Ureter (tissue), 1 donor: ENCODE data around the gene MTPN. TPM values are rescaled to one million over a fixed set of nuclear protein-coding genes. Genes with fewer than 3 reads are reported as not detected.
A peak's percentile ranks its signal among the peaks of the same experiment; 100 is the strongest.

Source experiments
- DNase-seq: peaks from one replicate; pipeline ENCODE4 v3.0.0-alpha.2; 2020; ENCODE audit warnings: low spot score
- total RNA-seq: library from RNA; stranded (reverse); gene quantifications from one replicate; pipeline ENCODE4 v1.2.4, GENCODE V29; 2023
- donor health status: DM: yes; HTN: yes; CAD: no.

The MTPN gene, protein sequence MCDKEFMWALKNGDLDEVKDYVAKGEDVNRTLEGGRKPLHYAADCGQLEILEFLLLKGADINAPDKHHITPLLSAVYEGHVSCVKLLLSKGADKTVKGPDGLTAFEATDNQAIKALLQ
- total RNA-seq, result 93.8 TPM

- peak; percentile 99 for DNase-seq
These were observed at the start of gene MTPN for GRCh38 chr7:135977007-135977741. TSS of gene MTPN (minus strand) at chr7:135977359. CDS start at chr7:135977100, 259 bp downstream.

GRCh38 chr7:136026209-136026608 is 49.0 kb upstream of the MTPN start:
- DNase-seq, result no peak

GRCh38 chr7:136023134-136023869 is 46.1 kb upstream of the MTPN start:
- no peak for DNase-seq

DNA sequence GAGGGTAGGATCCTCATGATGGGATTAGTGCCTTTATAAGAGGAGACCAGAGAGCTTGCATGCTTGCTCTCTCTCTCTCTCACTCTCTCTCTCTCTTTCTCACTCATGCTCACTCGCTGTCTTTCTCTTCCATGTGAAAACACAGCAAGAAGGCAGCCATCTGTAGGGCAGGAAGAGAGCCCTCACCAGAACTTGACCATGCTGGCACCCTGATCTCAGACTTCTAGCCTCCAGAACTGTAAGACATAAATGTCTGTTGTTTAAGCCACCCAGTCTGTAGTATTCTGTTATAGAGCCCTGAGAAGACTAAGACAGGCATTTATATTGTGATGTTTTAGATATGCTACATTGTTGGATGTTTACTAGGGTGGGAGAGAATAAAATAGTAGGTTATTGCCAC is 43.4 kb upstream of the MTPN start:
- no peak for DNase-seq

- DNase-seq, result no peak
These were observed 40.9 kb upstream of the MTPN start for GRCh38 chr7:136018104-136018503.

- no peak for DNase-seq
These were observed 39.7 kb upstream of the MTPN start for GRCh38 chr7:136016649-136017395.

GRCh38 chr7:136015638-136016037 is 38.5 kb upstream of the MTPN start:
- DNase-seq, result no peak

- no peak for DNase-seq
These were observed 37.5 kb upstream of the MTPN start for GRCh38 chr7:136014659-136015058.

- no peak for DNase-seq
These were observed 35.1 kb upstream of the MTPN start for GRCh38 chr7:136012238-136012637.

DNA sequence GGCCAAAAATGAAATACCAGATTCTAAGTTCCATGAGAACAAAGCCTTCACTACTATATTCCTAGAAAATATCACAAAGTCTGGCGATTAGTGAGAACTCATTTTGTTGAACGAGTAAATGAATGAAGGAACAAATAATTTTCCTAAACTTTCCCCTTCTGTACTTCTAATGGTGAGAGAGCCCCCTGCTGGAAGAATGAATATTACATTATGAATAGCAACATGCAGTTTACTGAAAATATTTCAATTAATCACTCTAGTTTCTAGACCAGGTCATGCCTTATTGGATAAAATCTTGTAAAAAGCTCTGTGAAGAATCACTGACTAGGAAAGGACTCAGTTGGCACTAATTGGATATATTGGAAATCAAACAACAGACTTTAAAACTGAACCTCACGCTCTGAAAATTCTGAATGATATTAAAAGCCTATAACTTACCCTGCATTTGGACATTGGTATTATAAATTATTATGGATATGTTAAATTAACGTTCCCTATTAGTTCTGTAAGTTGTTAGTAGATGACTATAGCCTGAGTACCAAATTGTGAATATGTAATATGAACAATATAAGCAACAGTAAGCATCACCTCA is 32.4 kb upstream of the MTPN start:
- no peak for DNase-seq

DNA sequence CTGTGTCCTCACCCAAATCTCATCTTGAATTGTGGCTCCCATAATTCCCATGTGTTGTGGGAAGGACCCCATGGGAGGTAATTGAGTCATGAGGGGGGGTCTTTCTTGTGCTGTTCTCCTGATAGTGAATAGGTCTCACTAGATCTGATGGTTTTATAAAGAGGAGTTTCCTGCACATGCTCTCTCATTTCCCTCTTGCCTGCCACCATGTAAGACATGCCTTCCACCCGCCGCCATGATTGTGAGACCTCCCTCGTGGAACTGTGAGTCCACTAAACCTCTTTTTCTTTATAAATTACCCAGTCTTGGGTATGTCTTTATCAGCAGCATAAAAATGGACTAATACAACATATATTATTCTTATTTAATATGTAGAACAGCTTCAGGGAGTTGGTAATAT is 29.0 kb upstream of the MTPN start:
- DNase-seq, result no peak

DNA sequence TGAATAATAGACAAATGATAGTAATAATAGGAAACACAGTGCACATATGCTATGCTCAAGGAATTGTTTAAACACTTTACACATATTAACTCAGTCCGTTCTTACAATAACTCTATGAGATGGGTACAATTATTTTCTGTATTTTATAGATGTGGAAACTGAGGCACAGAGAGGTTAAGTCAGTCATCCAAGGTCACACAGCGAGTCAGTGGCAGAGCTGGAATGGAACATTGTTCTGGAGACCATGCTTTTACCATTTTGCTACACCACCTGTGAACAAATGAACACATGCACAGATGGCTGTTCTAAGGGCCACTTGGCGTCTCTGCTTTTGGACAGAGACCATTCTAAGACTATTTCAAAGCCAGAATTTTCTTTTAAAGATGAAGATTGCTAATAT is 26.9 kb upstream of the MTPN start:
- DNase-seq, result no peak

- no peak for DNase-seq
These were observed 25.6 kb upstream of the MTPN start for GRCh38 chr7:136002802-136003201.

DNA sequence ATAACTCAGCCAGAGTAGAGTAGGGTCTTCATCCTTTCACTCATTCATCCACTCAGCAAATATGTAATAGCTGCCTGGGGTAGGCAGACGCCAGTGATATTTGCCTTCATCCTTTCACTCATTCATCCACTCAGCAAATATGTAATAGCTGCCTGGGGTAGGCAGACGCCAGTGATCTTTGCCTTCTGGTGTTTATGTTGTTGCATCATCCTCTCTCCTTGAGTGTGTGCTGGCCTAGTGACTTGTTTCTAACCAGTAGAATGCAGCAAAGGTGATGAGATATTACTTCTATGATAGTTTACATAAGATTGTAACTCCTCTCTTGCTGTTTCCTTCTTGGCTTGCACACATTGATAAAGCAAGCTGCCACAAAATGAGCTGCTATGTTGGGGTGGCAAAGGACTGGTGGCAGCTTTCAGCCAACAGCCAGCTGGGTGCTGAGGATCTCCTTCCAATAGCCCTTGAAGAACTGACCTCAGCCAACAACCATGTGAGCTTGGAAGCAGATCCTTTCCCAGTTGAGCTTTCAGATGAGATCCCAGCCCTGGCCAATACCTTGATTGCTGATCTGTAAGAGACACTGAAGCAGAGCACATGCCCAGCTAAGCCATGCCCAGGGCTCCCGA is 23.2 kb upstream of the MTPN start:
- DNase-seq, result no peak

DNA sequence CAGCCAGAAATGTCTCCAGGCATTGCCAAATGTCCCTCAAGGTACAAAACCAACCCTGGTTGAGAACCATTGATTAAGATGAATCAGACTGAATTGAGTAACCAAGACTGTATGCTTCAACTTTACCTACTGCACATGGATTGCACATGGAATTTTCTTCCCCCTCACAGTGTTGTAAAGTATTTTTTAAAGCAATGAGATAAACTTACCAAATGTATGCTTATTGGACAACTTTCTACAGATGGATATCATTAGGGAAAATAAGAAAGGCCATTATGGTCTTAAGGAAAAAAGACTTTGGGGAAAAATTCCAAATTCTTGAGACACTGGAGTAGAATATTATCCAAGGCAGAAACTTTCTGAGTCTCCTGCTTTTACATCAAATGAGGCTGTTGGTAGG is 20.9 kb upstream of the MTPN start:
- no peak for DNase-seq

DNA sequence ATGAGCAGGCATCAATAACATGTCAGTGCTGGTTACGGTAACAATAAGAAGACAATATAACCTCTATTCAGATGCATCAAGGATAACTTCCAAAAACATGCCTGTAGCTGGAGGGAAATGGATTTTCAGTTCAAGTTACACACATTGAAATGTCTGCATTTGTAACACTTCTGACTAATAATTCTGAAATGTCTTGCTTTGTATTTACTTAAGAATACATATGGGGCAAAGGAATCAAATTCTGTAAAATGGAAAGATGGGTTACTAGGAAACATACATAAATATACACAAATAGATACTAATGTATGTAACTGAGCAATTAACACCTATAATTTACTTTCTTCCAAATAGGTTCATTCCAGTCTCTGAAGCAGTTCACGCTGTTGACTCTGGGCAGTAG is 18.6 kb upstream of the MTPN start:
- no peak for DNase-seq

DNA sequence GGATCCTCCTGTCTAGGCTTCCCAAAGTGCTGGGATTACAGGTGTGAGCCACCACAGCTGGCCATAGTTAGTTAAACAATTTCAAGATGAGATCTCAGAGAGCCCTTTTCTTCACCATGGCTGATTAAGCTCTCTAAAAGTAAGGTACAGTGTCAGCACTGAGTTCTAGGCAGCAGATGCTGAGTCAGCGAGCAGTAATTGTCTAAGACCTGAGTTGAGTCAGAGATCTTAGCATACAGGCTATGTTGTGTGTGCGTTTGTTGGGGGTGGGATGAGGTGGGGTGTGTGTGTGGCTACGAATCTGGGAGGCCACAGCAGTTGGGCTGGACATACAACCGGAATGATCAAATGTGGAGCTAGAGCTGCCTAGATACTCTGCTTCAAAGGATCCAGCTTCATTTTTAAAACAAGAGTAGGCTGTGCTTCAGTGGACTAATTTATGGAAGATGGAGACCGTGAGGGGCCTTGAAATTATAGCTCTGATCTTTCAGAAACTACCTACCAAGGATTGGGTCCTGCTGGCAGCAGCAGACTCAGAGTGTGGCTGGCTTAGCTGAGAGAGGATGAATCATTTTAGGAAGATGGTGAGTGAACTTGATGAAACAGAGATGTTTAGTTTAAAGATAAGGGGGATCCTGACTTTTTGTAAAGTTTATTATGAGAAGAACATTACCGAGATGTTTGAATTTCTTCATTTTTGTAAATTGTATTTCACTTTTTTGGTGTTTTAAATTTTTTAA is 17.5 kb upstream of the MTPN start:
- DNase-seq, result no peak

DNA sequence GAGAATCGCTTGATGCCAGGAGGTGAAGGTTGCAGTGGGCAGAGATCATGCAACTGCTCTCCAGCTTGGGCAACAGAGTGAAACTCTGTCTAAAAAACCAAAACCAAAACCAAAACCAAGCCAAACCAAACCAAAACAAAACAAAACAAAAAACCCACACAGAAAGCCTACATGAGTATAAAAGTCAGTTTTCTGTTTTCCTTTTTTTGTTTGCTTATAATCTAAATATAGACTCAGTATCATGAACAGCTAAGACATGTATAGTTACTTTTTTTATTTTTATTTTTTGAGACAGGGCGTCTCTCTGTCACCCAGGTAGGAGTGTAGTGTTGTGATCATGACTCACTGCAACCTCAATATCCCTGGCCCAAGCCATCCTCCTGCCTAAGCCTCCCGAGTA is 16.8 kb upstream of the MTPN start:
- DNase-seq, result no peak

DNA sequence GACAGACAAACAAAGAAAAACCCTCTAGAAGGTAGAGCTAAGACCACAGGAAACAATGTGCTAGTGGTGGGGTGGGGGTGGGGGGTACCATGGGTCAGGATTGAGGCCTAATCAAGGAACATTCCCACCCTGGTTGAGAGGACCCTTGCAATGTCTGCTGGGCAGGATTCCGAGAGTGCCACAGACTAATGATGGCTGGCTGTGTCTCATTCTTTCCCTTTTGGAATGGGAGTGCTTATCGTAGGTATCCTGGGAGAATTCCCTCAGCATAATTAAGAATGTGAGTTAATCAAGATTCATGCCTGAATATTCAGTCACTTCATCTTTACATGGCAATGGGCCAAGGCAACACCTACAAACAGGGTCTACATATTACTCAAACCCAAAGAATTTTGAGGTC is 14.7 kb upstream of the MTPN start:
- DNase-seq, result no peak

DNA sequence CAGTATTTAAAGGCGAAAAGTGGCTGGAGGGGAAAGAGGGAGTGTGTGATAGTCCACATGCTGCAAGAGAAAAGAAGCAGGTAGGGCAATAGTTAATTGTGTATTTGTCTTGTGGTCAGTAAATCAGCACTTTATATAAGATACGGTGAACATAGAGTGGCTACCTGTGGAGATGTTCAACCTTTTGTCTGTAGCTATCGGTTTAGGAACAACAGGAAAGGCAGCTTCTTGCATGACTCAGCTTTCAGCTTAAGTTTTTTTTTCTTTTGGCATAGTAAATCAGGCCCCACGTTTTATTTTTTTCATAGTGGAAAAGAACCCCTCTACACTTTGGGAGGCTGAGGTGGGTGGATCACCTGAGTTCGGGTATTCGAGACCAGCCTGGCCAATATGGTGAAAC is 14.2 kb upstream of the MTPN start:
- no peak for DNase-seq

DNA sequence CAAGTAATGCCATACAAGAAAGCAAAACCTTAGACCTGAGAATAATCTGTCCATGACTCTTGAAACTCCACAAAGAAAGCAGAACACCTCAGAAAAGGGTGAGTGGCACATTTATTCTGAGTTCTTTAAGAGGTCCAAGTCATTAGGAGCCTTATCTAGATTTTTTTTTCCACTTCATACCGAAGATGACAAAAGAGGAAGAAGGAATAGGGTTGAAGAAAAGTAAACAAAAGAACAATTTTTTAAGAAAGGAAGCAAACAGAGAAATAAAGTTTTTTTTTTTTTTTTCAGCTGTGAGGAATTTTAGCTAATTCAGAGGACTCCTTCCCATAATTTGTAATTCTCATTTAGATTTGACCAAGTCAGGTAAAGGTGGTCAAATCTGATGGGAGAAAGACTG is 13.1 kb upstream of the MTPN start:
- DNase-seq, result no peak
